AG04449 (cell line): ENCODE measurements around the gene VPS37C.
"Not testable (repeated sequence)": the region's sequence is repeated elsewhere in the genome, so short reads cannot be mapped to it uniquely, and the experiment has no call there.

Experiments
- CTCF ChIA-PET: fragments of 350-600 bp; formaldehyde crosslinking; extraction: SDS; loops from one replicate; lab custom pipeline; 2021; ENCODE audit warnings: antibody characterized with exemption; lab: Yijun Ruan, JAX
- POLR2A ChIA-PET: fragments of 400-600, 350-600 bp; formaldehyde crosslinking; extraction: SDS; loops from one replicate; lab custom pipeline; 2020; ENCODE audit warnings: antibody characterized with exemption, inconsistent platforms; lab: Yijun Ruan, JAX
- DNase-seq: peaks from one replicate; pipeline ENCODE4 v3.0.0-alpha.2; 2010; ENCODE audit warnings: low read depth, low spot score
- H3K4me3 ChIP-seq: 2 replicates; pipeline ENCODE4 v1.5.1; 2011; ENCODE audit warnings: low read depth, mild to moderate bottlenecking, control low read depth, low read length
- CTCF ChIP-seq: IDR thresholded peaks from one replicate; pipeline ENCODE4 v1.5.1; 2011; ENCODE audit warnings: mild to moderate bottlenecking, moderate library complexity, low read length, control low read depth, inconsistent platforms; ENCODE audit not compliant: insufficient read depth; ENCODE audit errors: missing control alignments

VPS37C gene

GRCh38 chr11:61098778-61099177 lies 62.4 kb downstream of the VPS37C start:
- ChIA-PET POLR2A (no interaction called here), CTCF (no interaction called here)
- no peak for TF ChIP-seq CTCF
- H3K4me3 ChIP-seq: no peak overlapping the region
- DNase-seq: no peak

GRCh38 chr11:61098261-61098660 lies 63.0 kb downstream of the VPS37C start:
- CTCF ChIA-PET, DNase-seq, H3K4me3 ChIP-seq, POLR2A ChIA-PET: not testable (repeated sequence)

GRCh38 chr11:61095021-61095420 lies 66.2 kb downstream of the VPS37C start:
- ChIA-PET POLR2A (no interaction called here), CTCF (no interaction called here)
- no peak for DNase-seq
- TF ChIP-seq CTCF: no peak
- H3K4me3 ChIP-seq: no peak overlapping the region

GRCh38 chr11:61094167-61094566 lies 67.1 kb downstream of the VPS37C start:
- DNase-seq, H3K4me3 ChIP-seq, POLR2A ChIA-PET, CTCF ChIA-PET: not testable (repeated sequence)

- no peak overlapping the region for H3K4me3 ChIP-seq
- CTCF ChIA-PET: no interaction called here
- POLR2A ChIA-PET: no interaction called here
- no peak for DNase-seq
- no peak for TF ChIP-seq CTCF
Measured at GRCh38 chr11:61092908-61093763, 68.1 kb downstream of the VPS37C start.

GRCh38 chr11:61092280-61092766 lies 68.9 kb downstream of the VPS37C start:
- CTCF ChIA-PET: no interaction called here
- TF ChIP-seq CTCF: no peak
- POLR2A ChIA-PET: no interaction called here
- no peak for DNase-seq
- no peak overlapping the region for H3K4me3 ChIP-seq

- ChIA-PET CTCF (no interaction called here), POLR2A (no interaction called here)
- no peak for TF ChIP-seq CTCF
- H3K4me3 ChIP-seq: no peak overlapping the region
- DNase-seq: no peak
Measured at GRCh38 chr11:61091373-61092279, 69.6 kb downstream of the VPS37C start.
